GM23338 (cell line): Measurements from ENCODE around the gene MACROD1.

Source experiments
- CREB1 ChIP-seq: fragments of 250-450 bp; sonication (Bioruptor Pico); IDR thresholded peaks from 2 replicates; pipeline ENCODE4 v1.5.0; 2020; ENCODE audit warnings: low read depth, mild to moderate bottlenecking, moderate library complexity
- EZH2 ChIP-seq: fragments of 200-600 bp; sonication (generic); IDR thresholded peaks from one replicate; pipeline ENCODE4 v1.8.0; 2017; ENCODE audit warnings: antibody characterized with exemption, mild to moderate bottlenecking, low read depth; ENCODE audit not compliant: unreplicated experiment
- EZH2phosphoT487 ChIP-seq: fragments of 200-600 bp; sonication (generic); IDR thresholded peaks from one replicate; pipeline ENCODE4 v1.8.1; 2018; ENCODE audit warnings: antibody characterized with exemption; ENCODE audit not compliant: unreplicated experiment
- POLR2AphosphoS5 ChIP-seq: IDR thresholded peaks from 2 replicates; pipeline ENCODE4 v1.6.1; 2016; ENCODE audit warnings: antibody characterized with exemption, low read depth
- TF ChIP-seq, protein P1 (sequence below), 2 experiments: fragments of 200-600 bp in 1 of 2; sonication (generic) in 1 of 2; conservative IDR thresholded peaks; 2 replicates each; pipeline versions ENCODE4 v1.5.1 to v1.6.1; 2016 to 2017; ENCODE audit warnings: antibody characterized with exemption in 2 of 2, low read depth in 2 of 2, mild to moderate bottlenecking in 2 of 2, moderate library complexity in 1 of 2
- TF ChIP-seq, protein P2 (sequence below): IDR thresholded peaks from one replicate; pipeline ENCODE4 v1.6.1; 2018; ENCODE audit warnings: antibody characterized with exemption; ENCODE audit not compliant: unreplicated experiment

- no peak for TF ChIP-seq EZH2
- TF ChIP-seq, protein P1, sequence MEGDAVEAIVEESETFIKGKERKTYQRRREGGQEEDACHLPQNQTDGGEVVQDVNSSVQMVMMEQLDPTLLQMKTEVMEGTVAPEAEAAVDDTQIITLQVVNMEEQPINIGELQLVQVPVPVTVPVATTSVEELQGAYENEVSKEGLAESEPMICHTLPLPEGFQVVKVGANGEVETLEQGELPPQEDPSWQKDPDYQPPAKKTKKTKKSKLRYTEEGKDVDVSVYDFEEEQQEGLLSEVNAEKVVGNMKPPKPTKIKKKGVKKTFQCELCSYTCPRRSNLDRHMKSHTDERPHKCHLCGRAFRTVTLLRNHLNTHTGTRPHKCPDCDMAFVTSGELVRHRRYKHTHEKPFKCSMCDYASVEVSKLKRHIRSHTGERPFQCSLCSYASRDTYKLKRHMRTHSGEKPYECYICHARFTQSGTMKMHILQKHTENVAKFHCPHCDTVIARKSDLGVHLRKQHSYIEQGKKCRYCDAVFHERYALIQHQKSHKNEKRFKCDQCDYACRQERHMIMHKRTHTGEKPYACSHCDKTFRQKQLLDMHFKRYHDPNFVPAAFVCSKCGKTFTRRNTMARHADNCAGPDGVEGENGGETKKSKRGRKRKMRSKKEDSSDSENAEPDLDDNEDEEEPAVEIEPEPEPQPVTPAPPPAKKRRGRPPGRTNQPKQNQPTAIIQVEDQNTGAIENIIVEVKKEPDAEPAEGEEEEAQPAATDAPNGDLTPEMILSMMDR (conservative IDR thresholded peaks at IDR 0.05; ENCODE audit: low read depth in 2 of 2): no peak
- no peak for TF ChIP-seq CREB1 (CRISPR knock-in tag)
- TF ChIP-seq, protein P2, sequence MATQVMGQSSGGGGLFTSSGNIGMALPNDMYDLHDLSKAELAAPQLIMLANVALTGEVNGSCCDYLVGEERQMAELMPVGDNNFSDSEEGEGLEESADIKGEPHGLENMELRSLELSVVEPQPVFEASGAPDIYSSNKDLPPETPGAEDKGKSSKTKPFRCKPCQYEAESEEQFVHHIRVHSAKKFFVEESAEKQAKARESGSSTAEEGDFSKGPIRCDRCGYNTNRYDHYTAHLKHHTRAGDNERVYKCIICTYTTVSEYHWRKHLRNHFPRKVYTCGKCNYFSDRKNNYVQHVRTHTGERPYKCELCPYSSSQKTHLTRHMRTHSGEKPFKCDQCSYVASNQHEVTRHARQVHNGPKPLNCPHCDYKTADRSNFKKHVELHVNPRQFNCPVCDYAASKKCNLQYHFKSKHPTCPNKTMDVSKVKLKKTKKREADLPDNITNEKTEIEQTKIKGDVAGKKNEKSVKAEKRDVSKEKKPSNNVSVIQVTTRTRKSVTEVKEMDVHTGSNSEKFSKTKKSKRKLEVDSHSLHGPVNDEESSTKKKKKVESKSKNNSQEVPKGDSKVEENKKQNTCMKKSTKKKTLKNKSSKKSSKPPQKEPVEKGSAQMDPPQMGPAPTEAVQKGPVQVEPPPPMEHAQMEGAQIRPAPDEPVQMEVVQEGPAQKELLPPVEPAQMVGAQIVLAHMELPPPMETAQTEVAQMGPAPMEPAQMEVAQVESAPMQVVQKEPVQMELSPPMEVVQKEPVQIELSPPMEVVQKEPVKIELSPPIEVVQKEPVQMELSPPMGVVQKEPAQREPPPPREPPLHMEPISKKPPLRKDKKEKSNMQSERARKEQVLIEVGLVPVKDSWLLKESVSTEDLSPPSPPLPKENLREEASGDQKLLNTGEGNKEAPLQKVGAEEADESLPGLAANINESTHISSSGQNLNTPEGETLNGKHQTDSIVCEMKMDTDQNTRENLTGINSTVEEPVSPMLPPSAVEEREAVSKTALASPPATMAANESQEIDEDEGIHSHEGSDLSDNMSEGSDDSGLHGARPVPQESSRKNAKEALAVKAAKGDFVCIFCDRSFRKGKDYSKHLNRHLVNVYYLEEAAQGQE: no peak
- TF ChIP-seq POLR2AphosphoS5: no peak
- no peak for TF ChIP-seq EZH2phosphoT487
These were observed 15.0 kb upstream of the MACROD1 start for GRCh38 chr11:64180891-64181290.
